ENCODE results near the gene ANKRD13A. TPM values are rescaled to one million over a fixed set of nuclear protein-coding genes. Genes with fewer than 3 reads are reported as not detected.
"Not testable (repeated sequence)": the region's sequence is repeated elsewhere in the genome, so short reads cannot be mapped to it uniquely, and the experiment has no call there.

The ANKRD13A gene
- total and polyA plus RNA-seq, 4 donors = 16.5 to 61.9 (median 37.3) TPM

- Histone ChIP-seq H3K4me1 (ENCODE audit: control insufficient read depth in 1 of 2, insufficient read depth in 2 of 2, low read length in 2 of 2) (peaks cover 0 to 5% of the 10 kb centered on the region in 2 donors), H3K4me3 (ENCODE audit: low read length in 2 of 2) (no peak overlapping the region), H3K27me3 (ENCODE audit: control insufficient read depth in 1 of 2, insufficient read depth in 2 of 2, low read length in 1 of 2) (no peaks in the 10 kb centered on the region), H3K9me3 (ENCODE audit: control insufficient read depth, low read length) (no peaks in the 10 kb centered on the region), H3K27ac (ENCODE audit: low read depth in 1 of 2, low read length in 2 of 2) (peak overlapping the region; percentile 95 to 100), H3K36me3 (ENCODE audit: control insufficient read depth in 1 of 2, insufficient read depth in 2 of 2, low read length in 1 of 2) (peaks cover 3 to 6% of the 10 kb centered on the region in 2 donors)
- no peak for DNase-seq
- intact Hi-C loops (cut with DNase I) = loop anchor here in 1 of 2 donors (5.0 kb wide), 1 partner anchor 37 kb away; no protein-coding TSS in a partner anchor
- 17 to 22% methylated on average over 5 of the region's 5 CpGs for WGBS, 2 donors
- no peak for ATAC-seq (ENCODE audit: low FRiP score)
These were observed 40.0 kb downstream of the ANKRD13A start for GRCh38 chr12:110039085-110039807.

GRCh38 chr12:110042264-110042663, 43.0 kb downstream of the ANKRD13A start:
- Histone ChIP-seq H3K4me3 (ENCODE audit: low read length in 2 of 2) (no peak overlapping the region), H3K4me1 (ENCODE audit: control insufficient read depth in 1 of 2, insufficient read depth in 2 of 2, low read length in 2 of 2) (peaks cover 0 to 5% of the 10 kb centered on the region in 2 donors), H3K27ac (ENCODE audit: low read depth in 1 of 2, low read length in 2 of 2) (no peak overlapping the region), H3K9me3 (ENCODE audit: control insufficient read depth, low read length) (no peaks in the 10 kb centered on the region), H3K36me3 (ENCODE audit: control insufficient read depth in 1 of 2, insufficient read depth in 2 of 2, low read length in 1 of 2) (peaks cover 1 to 3% of the 10 kb centered on the region in 2 donors), H3K27me3 (ENCODE audit: control insufficient read depth in 1 of 2, insufficient read depth in 2 of 2, low read length in 1 of 2) (no peaks in the 10 kb centered on the region)
- ATAC-seq (ENCODE audit: low FRiP score) (no peak), DNase-seq (no peak)
- intact Hi-C loops (cut with DNase I) = no loop called here
- 90 to 92% methylated on average over 3 of the region's 3 CpGs for WGBS, 2 donors

GRCh38 chr12:110046451-110047187, 47.4 kb downstream of the ANKRD13A start:
- no peak overlapping the region for H3K4me3 ChIP-seq (ENCODE audit: low read length in 2 of 2)

GRCh38 chr12:110047297-110047940, 48.2 kb downstream of the ANKRD13A start:
- Histone ChIP-seq H3K4me1 (ENCODE audit: control insufficient read depth in 1 of 2, insufficient read depth in 2 of 2, low read length in 2 of 2) (no peaks in the 10 kb centered on the region), H3K4me3 (ENCODE audit: low read length in 2 of 2) (peak overlapping the region; percentile 47 to 86)

More at GRCh38 chr12:110046451-110047187, 47.4 kb downstream of the ANKRD13A start:
- intact Hi-C loops (cut with DNase I) = no loop called here
- H3K27me3 ChIP-seq (ENCODE audit: control insufficient read depth in 1 of 2, insufficient read depth in 2 of 2, low read length in 1 of 2) = no peaks in the 10 kb centered on the region
- DNase-seq (no peak), ATAC-seq (ENCODE audit: low FRiP score) (no peak)
- H3K27ac ChIP-seq (ENCODE audit: low read depth in 1 of 2, low read length in 2 of 2) = no peak overlapping the region
- no peaks in the 10 kb centered on the region for H3K36me3 ChIP-seq (ENCODE audit: control insufficient read depth in 1 of 2, insufficient read depth in 2 of 2, low read length in 1 of 2)
- no peaks in the 10 kb centered on the region for H3K4me1 ChIP-seq (ENCODE audit: control insufficient read depth in 1 of 2, insufficient read depth in 2 of 2, low read length in 2 of 2)
- WGBS, 2 donors = 86 to 89% methylated on average over 8 of the region's 8 CpGs
- H3K9me3 ChIP-seq (ENCODE audit: control insufficient read depth, low read length) = no peaks in the 10 kb centered on the region

GRCh38 chr12:110048242-110049027, 49.2 kb downstream of the ANKRD13A start, which contains the start of gene C12orf76:
Gene C12orf76, minus strand, starts transcription at chr12:110048522. Its CDS starts 27 bp downstream, at chr12:110048495.
- Histone ChIP-seq H3K27me3 (ENCODE audit: control insufficient read depth in 1 of 2, insufficient read depth in 2 of 2, low read length in 1 of 2) (no peaks in the 10 kb centered on the region), H3K27ac (ENCODE audit: low read depth in 1 of 2, low read length in 2 of 2) (peak within 1 kb of the TSS in 1 of 2 donors; percentile 61), H3K4me3 (ENCODE audit: low read length in 2 of 2) (peak within 1 kb of the TSS; percentile 47 to 86), H3K9me3 (ENCODE audit: control insufficient read depth, low read length) (no peaks in the 10 kb centered on the region), H3K36me3 (ENCODE audit: control insufficient read depth in 1 of 2, insufficient read depth in 2 of 2, low read length in 1 of 2) (no peaks in the 10 kb centered on the region), H3K4me1 (ENCODE audit: control insufficient read depth in 1 of 2, insufficient read depth in 2 of 2, low read length in 2 of 2) (no peaks in the 10 kb centered on the region)
- intact Hi-C loops (cut with DNase I) = no loop called here
- WGBS, 2 donors = 2% methylated on average over 46 to 47 of the region's 47 CpGs
- DNase-seq (peak; percentile 97 to 98), ATAC-seq (ENCODE audit: low FRiP score) (peak; percentile 99)

More at GRCh38 chr12:110047297-110047940, 48.2 kb downstream of the ANKRD13A start:
- intact Hi-C loops (cut with DNase I) = no loop called here
- DNase-seq = no peak
- Histone ChIP-seq H3K9me3 (ENCODE audit: control insufficient read depth, low read length) (no peaks in the 10 kb centered on the region), H3K27me3 (ENCODE audit: control insufficient read depth in 1 of 2, insufficient read depth in 2 of 2, low read length in 1 of 2) (no peaks in the 10 kb centered on the region), H3K27ac (ENCODE audit: low read depth in 1 of 2, low read length in 2 of 2) (no peak overlapping the region), H3K36me3 (ENCODE audit: control insufficient read depth in 1 of 2, insufficient read depth in 2 of 2, low read length in 1 of 2) (no peaks in the 10 kb centered on the region)
- WGBS, 2 donors = 71 to 73% methylated on average over 14 of the region's 14 CpGs
- no peak for ATAC-seq (ENCODE audit: low FRiP score)

GRCh38 chr12:110049034-110049433, 49.8 kb downstream of the ANKRD13A start:
- 91 to 93% methylated on average over 11 of the region's 11 CpGs for WGBS, 2 donors
- H3K4me3 ChIP-seq (ENCODE audit: low read length in 2 of 2) = not testable (repeated sequence)

GRCh38 chr12:110049666-110050065, 50.4 kb downstream of the ANKRD13A start:
- WGBS, 2 donors = 89 to 90% methylated on average over 9 of the region's 9 CpGs
- H3K36me3 ChIP-seq (ENCODE audit: control insufficient read depth in 1 of 2, insufficient read depth in 2 of 2, low read length in 1 of 2); intact Hi-C loops (cut with DNase I); DNase-seq; ATAC-seq (ENCODE audit: low FRiP score); H3K9me3 ChIP-seq (ENCODE audit: control insufficient read depth, low read length); H3K27me3 ChIP-seq (ENCODE audit: control insufficient read depth in 1 of 2, insufficient read depth in 2 of 2, low read length in 1 of 2); H3K27ac ChIP-seq (ENCODE audit: low read depth in 1 of 2, low read length in 2 of 2); H3K4me3 ChIP-seq (ENCODE audit: low read length in 2 of 2); H3K4me1 ChIP-seq (ENCODE audit: control insufficient read depth in 1 of 2, insufficient read depth in 2 of 2, low read length in 2 of 2): not testable (repeated sequence)

More at GRCh38 chr12:110049034-110049433, 49.8 kb downstream of the ANKRD13A start:
- H3K9me3 ChIP-seq (ENCODE audit: control insufficient read depth, low read length); DNase-seq; intact Hi-C loops (cut with DNase I); H3K27me3 ChIP-seq (ENCODE audit: control insufficient read depth in 1 of 2, insufficient read depth in 2 of 2, low read length in 1 of 2); ATAC-seq (ENCODE audit: low FRiP score); H3K4me1 ChIP-seq (ENCODE audit: control insufficient read depth in 1 of 2, insufficient read depth in 2 of 2, low read length in 2 of 2); H3K36me3 ChIP-seq (ENCODE audit: control insufficient read depth in 1 of 2, insufficient read depth in 2 of 2, low read length in 1 of 2); H3K27ac ChIP-seq (ENCODE audit: low read depth in 1 of 2, low read length in 2 of 2): not testable (repeated sequence)

- no peaks in the 10 kb centered on the region for H3K9me3 ChIP-seq (ENCODE audit: control insufficient read depth, low read length)
- intact Hi-C loops (cut with DNase I) = no loop called here
- no peaks in the 10 kb centered on the region for H3K27me3 ChIP-seq (ENCODE audit: control insufficient read depth in 1 of 2, insufficient read depth in 2 of 2, low read length in 1 of 2)
- H3K4me3 ChIP-seq (ENCODE audit: low read length in 2 of 2) = no peak overlapping the region
- H3K27ac ChIP-seq (ENCODE audit: low read depth in 1 of 2, low read length in 2 of 2) = no peak overlapping the region
- no peaks in the 10 kb centered on the region for H3K36me3 ChIP-seq (ENCODE audit: control insufficient read depth in 1 of 2, insufficient read depth in 2 of 2, low read length in 1 of 2)
- no peaks in the 10 kb centered on the region for H3K4me1 ChIP-seq (ENCODE audit: control insufficient read depth in 1 of 2, insufficient read depth in 2 of 2, low read length in 2 of 2)
- ATAC-seq (ENCODE audit: low FRiP score) = no peak
- 79 to 84% methylated on average over 6 of the region's 6 CpGs for WGBS, 2 donors
- no peak for DNase-seq
These were observed 51.7 kb downstream of the ANKRD13A start for GRCh38 chr12:110050927-110051326.
